GM12891 (cell line): ENCODE data around the gene PHF8.

Experiments
- POLR2A ChIP-seq: IDR thresholded peaks from 2 replicates; pipeline ENCODE4 v1.6.1; 2011; ENCODE audit warnings: low read depth, low read length, control low read depth
- POLR2AphosphoS5 ChIP-seq: IDR thresholded peaks from 2 replicates; pipeline ENCODE4 v1.6.1; 2011; ENCODE audit warnings: low read depth, low read length, control low read depth
- SPI1 ChIP-seq: IDR thresholded peaks from 2 replicates; pipeline ENCODE4 v1.6.1; 2011; ENCODE audit warnings: low read depth, low read length, control low read depth
- TAF1 ChIP-seq: IDR thresholded peaks from 2 replicates; pipeline ENCODE4 v1.6.1; 2011; ENCODE audit warnings: low read depth, low read length, control low read depth

DNA sequence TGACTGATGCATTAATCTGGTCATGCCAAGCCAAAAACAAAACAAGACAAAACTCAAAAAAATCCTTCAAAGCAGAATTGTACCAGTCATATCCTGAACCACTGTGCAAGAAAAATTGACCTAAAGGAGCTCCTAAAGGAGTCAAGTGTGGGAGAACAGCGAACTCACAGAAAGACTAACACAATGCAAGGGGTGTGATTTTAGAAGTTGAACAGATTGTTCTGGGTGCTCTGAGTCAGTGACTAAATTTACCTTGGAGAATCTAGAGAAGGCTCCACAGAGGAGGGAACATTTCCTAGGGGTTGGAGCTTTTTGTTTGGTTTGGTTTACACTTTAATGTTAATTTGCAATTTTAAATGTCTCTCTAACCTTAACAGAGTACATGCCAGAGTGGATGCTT lies 48.9 kb upstream of the PHF8 start:
- TF ChIP-seq POLR2A (no peak), TAF1 (no peak), POLR2AphosphoS5 (no peak), SPI1 (no peak)
